HEK293 (cell line): ENCODE data around the gene HCFC1.

Source experiments
- REPIN1 ChIP-seq: fragments of 450-650 bp; formaldehyde crosslinking; IDR thresholded peaks from 2 replicates; pipeline ENCODE4 v1.5.1; 2017; ENCODE audit warnings: missing biosample characterization, missing genetic modification characterization, low read depth
- ZBTB44 ChIP-seq: fragments of 450-650 bp; IDR thresholded peaks from 2 replicates; pipeline ENCODE4 v1.5.1; 2018; ENCODE audit warnings: missing biosample characterization, mild to moderate bottlenecking, missing genetic modification characterization
- ZIC2 ChIP-seq: fragments of 450-650 bp; formaldehyde crosslinking; IDR thresholded peaks from 2 replicates; pipeline ENCODE4 v1.5.1; 2016; ENCODE audit warnings: missing biosample characterization, missing genetic modification characterization
- ZNF155 ChIP-seq: fragments of 450-650 bp; formaldehyde crosslinking; IDR thresholded peaks from 2 replicates; pipeline ENCODE4 v1.5.1; 2016; ENCODE audit warnings: missing biosample characterization, missing genetic modification characterization
- ZNF174 ChIP-seq: fragments of 450-650 bp; formaldehyde crosslinking; IDR thresholded peaks from 2 replicates; pipeline ENCODE4 v1.5.0; 2017; ENCODE audit warnings: missing biosample characterization, mild to moderate bottlenecking, missing genetic modification characterization
- ZNF214 ChIP-seq: fragments of 450-650 bp; formaldehyde crosslinking; IDR thresholded peaks from 2 replicates; pipeline ENCODE4 v1.5.1; 2017; ENCODE audit warnings: missing biosample characterization, mild to moderate bottlenecking, missing genetic modification characterization, borderline replicate concordance
- ZNF274 ChIP-seq, 2 experiments: fragments of 200-500 bp in 1 of 2; fragments of 450-650 bp in 1 of 2; sonication (Bioruptor generic) in 1 of 2; formaldehyde crosslinking in 1 of 2; IDR thresholded peaks; 2 replicates each; pipeline versions ENCODE4 v1.5.1 to v1.6.1; 2014 to 2016; ENCODE audit warnings: borderline replicate concordance in 1 of 2, inconsistent platforms in 1 of 2, low read length in 1 of 2, missing biosample characterization in 1 of 2, missing genetic modification characterization in 1 of 2
- ZNF350 ChIP-seq: fragments of 450-650 bp; formaldehyde crosslinking; IDR thresholded peaks from 2 replicates; pipeline ENCODE4 v1.5.0; 2017; ENCODE audit warnings: missing biosample characterization, mild to moderate bottlenecking, missing genetic modification characterization
- ZNF354C ChIP-seq: fragments of 450-650 bp; formaldehyde crosslinking; IDR thresholded peaks from 2 replicates; pipeline ENCODE4 v1.5.1; 2016; ENCODE audit warnings: missing biosample characterization, missing genetic modification characterization, low read depth, borderline replicate concordance
- ZNF391 ChIP-seq: fragments of 450-650 bp; formaldehyde crosslinking; IDR thresholded peaks from 2 replicates; pipeline ENCODE4 v1.5.1; 2016; ENCODE audit warnings: low read depth, missing biosample characterization, missing genetic modification characterization, borderline replicate concordance
- ZNF423 ChIP-seq: fragments of 450-650 bp; formaldehyde crosslinking; IDR thresholded peaks from 2 replicates; pipeline ENCODE4 v1.5.1; 2016; ENCODE audit warnings: missing biosample characterization, missing genetic modification characterization
- ZNF530 ChIP-seq: fragments of 450-650 bp; formaldehyde crosslinking; IDR thresholded peaks from 2 replicates; pipeline ENCODE4 v1.5.1; 2016; ENCODE audit warnings: low read depth, missing biosample characterization, missing genetic modification characterization
- ZNF548 ChIP-seq: fragments of 450-650 bp; formaldehyde crosslinking; IDR thresholded peaks from 2 replicates; pipeline ENCODE4 v1.5.1; 2016; ENCODE audit warnings: missing biosample characterization, missing genetic modification characterization
- ZNF76 ChIP-seq: fragments of 450-650 bp; formaldehyde crosslinking; IDR thresholded peaks from 2 replicates; pipeline ENCODE4; 2016; ENCODE audit warnings: low read depth, missing biosample characterization, missing genetic modification characterization, borderline replicate concordance
- ZNF830 ChIP-seq: fragments of 450-650 bp; IDR thresholded peaks from 2 replicates; pipeline ENCODE4 v1.5.0; 2018; ENCODE audit warnings: missing biosample characterization, missing genetic modification characterization, low read depth, mild to moderate bottlenecking, moderate library complexity
- ZXDB ChIP-seq: fragments of 450-650 bp; formaldehyde crosslinking; IDR thresholded peaks from 2 replicates; pipeline ENCODE4 v1.5.1; 2016; ENCODE audit warnings: missing biosample characterization, missing genetic modification characterization
- TF ChIP-seq, protein P1 (sequence below): fragments of 450-650 bp; formaldehyde crosslinking; conservative IDR thresholded peaks from 2 replicates; pipeline ENCODE4 v1.5.1; 2016; ENCODE audit warnings: low read depth, missing biosample characterization, missing genetic modification characterization
- TF ChIP-seq, protein P2 (sequence below): fragments of 450-650 bp; formaldehyde crosslinking; IDR thresholded peaks from 2 replicates; pipeline ENCODE4 v1.5.1; 2016; ENCODE audit warnings: missing biosample characterization, missing genetic modification characterization
- TF ChIP-seq, protein P3 (sequence below): fragments of 450-650 bp; formaldehyde crosslinking; IDR thresholded peaks from 2 replicates; pipeline ENCODE4 v1.5.1; 2016; ENCODE audit warnings: missing biosample characterization, missing genetic modification characterization
- TF ChIP-seq, protein P4 (sequence below): fragments of 450-650 bp; formaldehyde crosslinking; IDR thresholded peaks from 2 replicates; pipeline ENCODE4 v1.5.1; 2016; ENCODE audit warnings: missing biosample characterization, missing genetic modification characterization

The HCFC1 gene

GRCh38 chrX:154019061-154019621, 47.5 kb upstream of the HCFC1 start (continued):
- TF ChIP-seq, protein P1, sequence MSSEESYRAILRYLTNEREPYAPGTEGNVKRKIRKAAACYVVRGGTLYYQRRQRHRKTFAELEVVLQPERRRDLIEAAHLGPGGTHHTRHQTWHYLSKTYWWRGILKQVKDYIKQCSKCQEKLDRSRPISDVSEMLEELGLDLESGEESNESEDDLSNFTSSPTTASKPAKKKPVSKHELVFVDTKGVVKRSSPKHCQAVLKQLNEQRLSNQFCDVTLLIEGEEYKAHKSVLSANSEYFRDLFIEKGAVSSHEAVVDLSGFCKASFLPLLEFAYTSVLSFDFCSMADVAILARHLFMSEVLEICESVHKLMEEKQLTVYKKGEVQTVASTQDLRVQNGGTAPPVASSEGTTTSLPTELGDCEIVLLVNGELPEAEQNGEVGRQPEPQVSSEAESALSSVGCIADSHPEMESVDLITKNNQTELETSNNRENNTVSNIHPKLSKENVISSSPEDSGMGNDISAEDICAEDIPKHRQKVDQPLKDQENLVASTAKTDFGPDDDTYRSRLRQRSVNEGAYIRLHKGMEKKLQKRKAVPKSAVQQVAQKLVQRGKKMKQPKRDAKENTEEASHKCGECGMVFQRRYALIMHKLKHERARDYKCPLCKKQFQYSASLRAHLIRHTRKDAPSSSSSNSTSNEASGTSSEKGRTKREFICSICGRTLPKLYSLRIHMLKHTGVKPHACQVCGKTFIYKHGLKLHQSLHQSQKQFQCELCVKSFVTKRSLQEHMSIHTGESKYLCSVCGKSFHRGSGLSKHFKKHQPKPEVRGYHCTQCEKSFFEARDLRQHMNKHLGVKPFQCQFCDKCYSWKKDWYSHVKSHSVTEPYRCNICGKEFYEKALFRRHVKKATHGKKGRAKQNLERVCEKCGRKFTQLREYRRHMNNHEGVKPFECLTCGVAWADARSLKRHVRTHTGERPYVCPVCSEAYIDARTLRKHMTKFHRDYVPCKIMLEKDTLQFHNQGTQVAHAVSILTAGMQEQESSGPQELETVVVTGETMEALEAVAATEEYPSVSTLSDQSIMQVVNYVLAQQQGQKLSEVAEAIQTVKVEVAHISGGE (tag by site-specific recombination), result 0 out of 2 replicates have a peak, but pooled peaks have one; percentile 26
- no peak for TF ChIP-seq ZNF350
- TF ChIP-seq ZIC2 (tag by site-specific recombination), result peak; percentile 60
- TF ChIP-seq ZNF830 (tag by site-specific recombination), result no peak
- no peak for TF ChIP-seq ZXDB (tag by site-specific recombination)
- no peak for TF ChIP-seq ZNF76 (tag by site-specific recombination)
- no peak for TF ChIP-seq ZNF174 (tag by site-specific recombination)
- TF ChIP-seq ZNF354C (tag by site-specific recombination), result no peak
- no peak for TF ChIP-seq REPIN1 (tag by site-specific recombination)
- no peak for TF ChIP-seq ZNF530 (tag by site-specific recombination)
- TF ChIP-seq ZNF548 (tag by site-specific recombination), result no peak
- TF ChIP-seq, protein P2, sequence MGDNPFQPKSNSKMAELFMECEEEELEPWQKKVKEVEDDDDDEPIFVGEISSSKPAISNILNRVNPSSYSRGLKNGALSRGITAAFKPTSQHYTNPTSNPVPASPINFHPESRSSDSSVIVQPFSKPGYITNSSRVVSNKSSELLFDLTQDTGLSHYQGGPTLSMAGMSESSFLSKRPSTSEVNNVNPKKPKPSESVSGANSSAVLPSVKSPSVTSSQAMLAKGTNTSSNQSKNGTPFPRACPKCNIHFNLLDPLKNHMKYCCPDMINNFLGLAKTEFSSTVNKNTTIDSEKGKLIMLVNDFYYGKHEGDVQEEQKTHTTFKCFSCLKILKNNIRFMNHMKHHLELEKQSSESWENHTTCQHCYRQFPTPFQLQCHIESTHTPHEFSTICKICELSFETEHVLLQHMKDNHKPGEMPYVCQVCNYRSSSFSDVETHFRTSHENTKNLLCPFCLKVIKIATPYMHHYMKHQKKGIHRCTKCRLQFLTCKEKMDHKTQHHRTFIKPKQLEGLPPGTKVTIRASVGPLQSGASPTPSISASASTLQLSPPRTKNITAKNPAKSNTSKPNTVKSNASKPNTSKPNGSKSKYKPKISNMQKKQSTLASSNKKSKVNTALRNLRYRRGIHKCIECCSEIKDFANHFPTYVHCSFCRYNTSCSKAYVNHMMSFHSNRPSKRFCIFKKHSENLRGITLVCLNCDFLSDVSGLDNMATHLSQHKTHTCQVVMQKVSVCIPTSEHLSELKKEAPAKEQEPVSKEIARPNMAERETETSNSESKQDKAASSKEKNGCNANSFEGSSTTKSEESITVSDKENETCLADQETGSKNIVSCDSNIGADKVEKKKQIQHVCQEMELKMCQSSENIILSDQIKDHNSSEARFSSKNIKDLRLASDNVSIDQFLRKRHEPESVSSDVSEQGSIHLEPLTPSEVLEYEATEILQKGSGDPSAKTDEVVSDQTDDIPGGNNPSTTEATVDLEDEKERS (tag by site-specific recombination), result no peak
- TF ChIP-seq ZNF155 (tag by site-specific recombination), result no peak
- no peak for TF ChIP-seq ZBTB44 (tag by site-specific recombination)
- TF ChIP-seq ZNF214 (tag by site-specific recombination), result no peak
- TF ChIP-seq ZNF391 (tag by site-specific recombination), result no peak
- no peak for TF ChIP-seq ZNF274 (IDR thresholded peaks at IDR 0.05; ENCODE audit: low read length)
- TF ChIP-seq ZNF274 (tag by site-specific recombination; IDR thresholded peaks at IDR 0.05; ENCODE audit: borderline replicate concordance), result no peak
- TF ChIP-seq, protein P3, sequence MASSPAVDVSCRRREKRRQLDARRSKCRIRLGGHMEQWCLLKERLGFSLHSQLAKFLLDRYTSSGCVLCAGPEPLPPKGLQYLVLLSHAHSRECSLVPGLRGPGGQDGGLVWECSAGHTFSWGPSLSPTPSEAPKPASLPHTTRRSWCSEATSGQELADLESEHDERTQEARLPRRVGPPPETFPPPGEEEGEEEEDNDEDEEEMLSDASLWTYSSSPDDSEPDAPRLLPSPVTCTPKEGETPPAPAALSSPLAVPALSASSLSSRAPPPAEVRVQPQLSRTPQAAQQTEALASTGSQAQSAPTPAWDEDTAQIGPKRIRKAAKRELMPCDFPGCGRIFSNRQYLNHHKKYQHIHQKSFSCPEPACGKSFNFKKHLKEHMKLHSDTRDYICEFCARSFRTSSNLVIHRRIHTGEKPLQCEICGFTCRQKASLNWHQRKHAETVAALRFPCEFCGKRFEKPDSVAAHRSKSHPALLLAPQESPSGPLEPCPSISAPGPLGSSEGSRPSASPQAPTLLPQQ (tag by site-specific recombination), result peak; percentile 33; the same call in 1 of the 2 replicates
- TF ChIP-seq, protein P4, sequence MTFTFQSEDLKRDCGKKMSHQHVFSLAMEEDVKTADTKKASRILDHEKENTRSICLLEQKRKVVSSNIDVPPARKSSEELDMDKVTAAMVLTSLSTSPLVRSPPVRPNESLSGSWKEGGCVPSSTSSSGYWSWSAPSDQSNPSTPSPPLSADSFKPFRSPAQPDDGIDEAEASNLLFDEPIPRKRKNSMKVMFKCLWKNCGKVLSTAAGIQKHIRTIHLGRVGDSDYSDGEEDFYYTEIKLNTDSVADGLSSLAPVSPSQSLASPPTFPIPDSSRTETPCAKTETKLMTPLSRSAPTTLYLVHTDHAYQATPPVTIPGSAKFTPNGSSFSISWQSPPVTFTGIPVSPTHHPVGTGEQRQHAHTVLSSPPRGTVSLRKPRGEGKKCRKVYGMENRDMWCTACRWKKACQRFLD (tag by site-specific recombination), result no peak
- TF ChIP-seq ZNF423 (tag by site-specific recombination), result no peak
